Testis (tissue), 3 donors: Measurements from ENCODE around the gene DAB2IP. TPM values are rescaled to one million over a fixed set of nuclear protein-coding genes. Genes with fewer than 3 reads are reported as not detected.

Source experiments
- DNase-seq: peaks from one replicate; pipeline ENCODE4 v3.0.0-alpha.2; 2019
- H3K27ac ChIP-seq, 2 donors: fragments of 200-600 bp; sonication (generic); one replicate each; pipeline ENCODE4 v1.5.1; 2019
- H3K27me3 ChIP-seq: fragments of 200-600 bp; sonication (generic); one replicate; pipeline ENCODE4 v1.5.1; 2019
- H3K36me3 ChIP-seq: fragments of 200-600 bp; sonication (generic); one replicate; pipeline ENCODE4 v1.5.1; 2017; ENCODE audit warnings: low read depth; ENCODE audit errors: missing control alignments
- H3K4me1 ChIP-seq: fragments of 200-600 bp; sonication (generic); one replicate; pipeline ENCODE4 v1.5.1; 2019
- H3K4me3 ChIP-seq, 2 donors: fragments of 200-600 bp; sonication (generic); one replicate each; pipeline ENCODE4 v1.5.1; 2017 to 2019
- H3K9me3 ChIP-seq: fragments of 200-600 bp; sonication (generic); one replicate; pipeline ENCODE4 v1.5.1; 2017
- POLR2A ChIP-seq: fragments of 450-650 bp; IDR thresholded peaks from one replicate; pipeline ENCODE4 v1.6.1; 2017; ENCODE audit warnings: antibody characterized with exemption, mild to moderate bottlenecking, moderate library complexity
- WGBS, 2 donors: methylation state at CpG; one replicate each; pipeline ENCODE4 v1.1.5; 2018; 5-methylcytosine and 5-hydroxymethylcytosine counted together
- intact Hi-C: fragments of 100-400 bp; cut with DNase I; formaldehyde crosslinking; loops from one replicate; pipeline ENCODE4 v1.15.1; 2023; ENCODE audit warnings: low total_unique reads
- polyA plus RNA-seq: library from polyadenylated mRNA; stranded (reverse); fragments of 350-450 nt; fragmentation: Illumina TruSeq; extraction: RNeasy Lipid Tissue Mini Kit (QIAGEN cat#74804); gene quantifications from one replicate; pipeline ENCODE4 v1.2.3, GENCODE V29; 2014; ENCODE audit warnings: low read depth, low replicate concordance; ENCODE audit not compliant: insufficient read depth
- total RNA-seq, 2 donors: library from RNA; depleted of rRNA; stranded (reverse); fragments of >200 nt; gene quantifications; one replicate each; pipeline ENCODE4 v1.2.3, GENCODE V29; 2016
- TF ChIP-seq, protein P1 (sequence below), 3 experiments: fragments of 450-650 bp in 2 of 3; fragments of 200-600 bp in 1 of 3; sonication (generic) in 1 of 3; IDR thresholded peaks; one replicate each; pipeline ENCODE4 v1.5.1; 2016 to 2019; ENCODE audit warnings: antibody characterized with exemption in 3 of 3, mild to moderate bottlenecking in 2 of 3, moderate library complexity in 1 of 3

The DAB2IP gene
- total and polyA plus RNA-seq, 3 donors from 2014 or later = 57.7 to 136 (median 102) TPM

DNA sequence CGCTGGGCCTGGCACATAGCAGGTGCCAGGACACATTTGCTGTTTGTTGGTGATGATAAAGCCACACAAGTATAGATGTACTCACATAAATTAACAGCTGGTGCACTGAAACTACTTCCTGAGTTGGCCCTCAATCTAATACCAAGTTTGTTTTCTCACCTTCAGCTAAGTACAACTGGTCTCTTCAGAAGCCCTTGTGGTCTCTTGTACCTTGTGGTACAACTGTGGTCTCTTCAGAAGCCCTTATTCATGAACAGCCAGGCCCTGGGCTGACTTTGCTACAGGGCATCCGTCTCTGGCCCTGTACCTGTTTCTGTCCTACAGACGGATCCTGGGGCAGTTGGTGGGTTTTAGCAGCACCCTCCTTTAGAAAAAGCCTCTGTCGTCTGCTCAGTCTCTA lies 81.5 kb downstream of the DAB2IP start:
- intact Hi-C loops = no loop called here
- no peak overlapping the region for H3K27ac ChIP-seq
- H3K27me3 ChIP-seq = no peaks in the 10 kb centered on the region
- H3K4me1 ChIP-seq = peaks cover 58% of the 10 kb centered on the region
- H3K36me3 ChIP-seq = no peaks in the 10 kb centered on the region
- TF ChIP-seq POLR2A = no peak
- TF ChIP-seq, protein P1, sequence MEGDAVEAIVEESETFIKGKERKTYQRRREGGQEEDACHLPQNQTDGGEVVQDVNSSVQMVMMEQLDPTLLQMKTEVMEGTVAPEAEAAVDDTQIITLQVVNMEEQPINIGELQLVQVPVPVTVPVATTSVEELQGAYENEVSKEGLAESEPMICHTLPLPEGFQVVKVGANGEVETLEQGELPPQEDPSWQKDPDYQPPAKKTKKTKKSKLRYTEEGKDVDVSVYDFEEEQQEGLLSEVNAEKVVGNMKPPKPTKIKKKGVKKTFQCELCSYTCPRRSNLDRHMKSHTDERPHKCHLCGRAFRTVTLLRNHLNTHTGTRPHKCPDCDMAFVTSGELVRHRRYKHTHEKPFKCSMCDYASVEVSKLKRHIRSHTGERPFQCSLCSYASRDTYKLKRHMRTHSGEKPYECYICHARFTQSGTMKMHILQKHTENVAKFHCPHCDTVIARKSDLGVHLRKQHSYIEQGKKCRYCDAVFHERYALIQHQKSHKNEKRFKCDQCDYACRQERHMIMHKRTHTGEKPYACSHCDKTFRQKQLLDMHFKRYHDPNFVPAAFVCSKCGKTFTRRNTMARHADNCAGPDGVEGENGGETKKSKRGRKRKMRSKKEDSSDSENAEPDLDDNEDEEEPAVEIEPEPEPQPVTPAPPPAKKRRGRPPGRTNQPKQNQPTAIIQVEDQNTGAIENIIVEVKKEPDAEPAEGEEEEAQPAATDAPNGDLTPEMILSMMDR (IDR thresholded peaks at IDR 0.05) = no peak
- no peaks in the 10 kb centered on the region for H3K9me3 ChIP-seq
- WGBS, 2 donors = 96 to 98% methylated on average over 4 of the region's 4 CpGs
- no peak for DNase-seq
- H3K4me3 ChIP-seq = no peak overlapping the region

DNA sequence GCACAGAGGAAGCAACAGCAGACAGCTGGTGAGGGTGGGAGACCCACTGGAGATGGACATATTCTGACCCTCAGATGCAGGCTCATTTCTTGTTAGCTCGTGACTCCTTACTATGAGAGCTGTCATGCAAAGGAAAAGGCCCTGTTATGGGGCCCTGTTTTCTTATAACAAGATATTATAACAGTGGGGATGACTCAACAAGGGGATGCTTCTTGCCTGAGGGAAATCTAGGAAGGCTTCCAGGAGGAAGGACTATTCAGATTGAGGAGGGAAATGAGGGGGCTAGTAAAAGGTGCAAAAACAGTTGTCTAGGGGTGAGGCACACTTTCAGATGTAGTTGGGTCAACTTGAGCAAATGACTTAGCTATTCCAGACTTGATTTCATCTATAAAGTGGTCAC lies 83.0 kb downstream of the DAB2IP start:
- DNase-seq = no peak
- TF ChIP-seq, protein P1 (IDR thresholded peaks at IDR 0.05) = no peak
- TF ChIP-seq POLR2A = no peak
- peaks cover 60% of the 10 kb centered on the region for H3K4me1 ChIP-seq
- intact Hi-C loops = no loop called here
- no peak overlapping the region for H3K27ac ChIP-seq
- no peaks in the 10 kb centered on the region for H3K36me3 ChIP-seq
- no peaks in the 10 kb centered on the region for H3K27me3 ChIP-seq
- H3K4me3 ChIP-seq = no peak overlapping the region
- WGBS, 2 donors = 83 to 94% methylated on average over 1 of the region's 1 CpG
- H3K9me3 ChIP-seq = no peaks in the 10 kb centered on the region

DNA sequence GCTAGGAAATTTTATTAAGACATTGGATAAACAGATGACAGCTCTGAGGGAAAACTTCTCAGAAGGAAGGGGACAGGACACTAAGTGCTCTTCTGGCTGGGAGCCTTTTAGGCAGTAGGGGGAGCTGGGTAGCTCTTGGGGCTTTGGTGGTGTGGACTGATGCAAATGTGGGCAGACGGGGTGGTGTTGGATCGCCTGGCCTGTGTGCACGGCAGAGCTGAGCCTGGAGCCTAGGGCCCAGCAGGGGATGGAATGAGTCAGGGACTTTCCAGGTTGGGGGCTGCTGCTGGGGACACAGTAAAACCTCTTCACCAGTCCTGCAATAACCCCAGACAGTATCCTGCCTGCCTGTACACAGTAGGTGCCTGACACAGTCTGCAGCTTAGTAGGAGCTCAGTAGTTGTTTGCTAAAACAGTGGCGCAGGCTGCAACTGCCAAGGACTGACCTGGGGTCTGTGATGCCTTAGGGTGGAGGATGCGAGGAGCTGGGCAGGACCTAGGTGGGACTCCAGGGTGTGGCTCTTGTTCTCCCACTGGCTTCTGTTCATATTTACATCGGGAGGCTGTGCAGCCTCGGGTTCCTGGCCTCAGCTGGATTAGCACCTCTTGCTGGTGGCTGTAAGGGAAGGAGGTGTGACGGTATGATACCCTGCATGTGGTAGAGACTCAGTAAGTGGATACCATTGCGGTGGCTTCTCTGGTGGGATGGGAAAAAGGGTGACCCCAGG lies 83.8 kb downstream of the DAB2IP start:
- H3K9me3 ChIP-seq = no peaks in the 10 kb centered on the region

DNA sequence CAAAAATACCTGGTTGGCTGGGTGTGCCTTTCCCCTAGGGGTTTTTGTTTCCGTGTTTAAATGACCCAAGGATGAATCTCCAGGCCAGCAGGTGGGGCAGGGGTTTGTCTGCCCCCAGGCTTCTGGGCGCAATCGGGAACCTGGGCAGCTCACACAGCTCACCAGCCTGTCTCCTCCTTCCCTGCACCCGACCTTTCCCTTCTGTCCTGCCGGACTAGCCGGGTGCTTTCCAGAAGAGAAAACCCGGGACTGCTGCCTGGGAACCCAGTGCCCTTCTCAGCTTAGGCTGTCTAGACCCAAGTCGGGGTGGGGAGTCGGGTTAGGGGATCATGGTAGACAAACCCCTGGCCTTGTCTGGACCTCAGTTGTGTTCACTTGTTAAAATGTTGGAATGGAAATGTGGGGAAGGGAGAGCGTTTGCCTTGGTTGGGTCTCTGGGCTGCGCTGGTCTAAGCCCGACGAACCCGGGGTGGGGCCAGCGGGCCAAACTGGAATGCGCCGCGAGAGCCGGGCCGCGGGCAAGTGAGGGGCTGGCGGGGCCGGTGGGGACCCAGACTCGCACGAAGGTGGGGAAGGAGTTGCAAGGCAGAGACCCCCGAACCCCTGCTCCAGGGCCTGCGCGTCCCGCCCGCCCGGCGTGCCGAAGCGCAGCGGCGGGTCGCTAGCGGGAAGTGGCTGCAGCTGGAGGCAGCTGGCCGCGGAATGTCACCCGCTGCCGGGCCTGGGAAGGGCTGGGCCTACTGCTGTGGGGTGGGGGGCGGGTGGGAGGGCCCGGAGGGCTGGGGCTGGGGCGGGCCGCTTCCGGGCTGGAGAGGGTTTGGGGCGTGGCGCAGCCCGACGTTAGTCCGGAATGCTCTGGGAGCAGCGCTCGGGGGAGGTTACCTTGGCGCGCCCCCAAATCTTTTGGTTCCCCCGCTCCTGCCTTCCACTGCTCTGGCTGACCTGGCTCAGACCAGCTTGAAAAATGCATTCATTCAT lies 84.6 kb downstream of the DAB2IP start:
- 6 to 7% methylated on average over 21 to 41 of the region's 57 CpGs for WGBS, 2 donors
- Histone ChIP-seq H3K9me3 (no peaks in the 10 kb centered on the region), H3K4me3 (peak overlapping the region; percentile 44 to 56), H3K4me1 (peaks cover 59% of the 10 kb centered on the region), H3K36me3 (no peaks in the 10 kb centered on the region), H3K27me3 (no peaks in the 10 kb centered on the region), H3K27ac (peak overlapping the region; percentile 86 to 91)
- DNase-seq = peak; percentile 86
- TF ChIP-seq POLR2A = no peak
- TF ChIP-seq, protein P1 (IDR thresholded peaks at IDR 0.05) = no peak
- intact Hi-C loops = no loop called here

More for the DNA sequence above, 83.8 kb downstream of the DAB2IP start:
- peak; percentile 61 for DNase-seq
- H3K4me1 ChIP-seq = peaks cover 58% of the 10 kb centered on the region
- WGBS, 2 donors = 68 to 86% methylated on average over 7 to 9 of the region's 9 CpGs
- H3K27ac ChIP-seq = peak overlapping the region; percentile 86 to 91
- intact Hi-C loops = no loop called here
- H3K4me3 ChIP-seq = no peak overlapping the region
- TF ChIP-seq, protein P1 (IDR thresholded peaks at IDR 0.05) = peak in 1 of 3 experiments; percentile 12
- no peak for TF ChIP-seq POLR2A
- no peaks in the 10 kb centered on the region for H3K27me3 ChIP-seq
- no peaks in the 10 kb centered on the region for H3K36me3 ChIP-seq
